Endothelial cell of umbilical vein (primary cell): ENCODE data around the gene SORCS2. TPM values are rescaled to one million over a fixed set of nuclear protein-coding genes. Genes with fewer than 3 reads are reported as not detected.

Experiments
- BruUV-seq: library from RNA; stranded (reverse); fragments of 400-500 nt; replicated peaks from 2 replicates; lab custom pipeline; 2021; lab: Mats Ljungman, UMichigan
- CTCF ChIA-PET: fragments of 300-600, 350-600 bp; sonication (Branson Sonifier 250); formaldehyde crosslinking; loops from one replicate; lab custom pipeline; 2021; ENCODE audit warnings: antibody characterized with exemption, inconsistent platforms; lab: Charles Lee
- POLR2A ChIA-PET: fragments of 300-600, 350-600 bp; sonication (Branson Sonifier 250); formaldehyde crosslinking; loops from one replicate; lab custom pipeline; 2021; ENCODE audit warnings: antibody characterized with exemption, inconsistent platforms; lab: Charles Lee
- DNase-seq: peaks from one replicate; pipeline ENCODE4 v3.0.0-alpha.2; 2011; ENCODE audit warnings: low read depth, low spot score
- FAIRE-seq: peaks from 2 replicates; lab custom pipeline; 2011; peaks lifted over from hg19 to GRCh38; lab: Jason Lieb, UNC
- H2AFZ ChIP-seq: 2 replicates; pipeline ENCODE4 v1.6.0; 2012; ENCODE audit warnings: low read depth, low read length, control low read depth, inconsistent platforms
- H3K27ac ChIP-seq: 2 replicates; pipeline ENCODE4 v1.5.1; 2011; ENCODE audit warnings: low read depth, mild to moderate bottlenecking, control low read depth, low read length, moderate library complexity; ENCODE audit not compliant: insufficient read depth
- H3K27me3 ChIP-seq, 2 experiments: 2 replicates each; pipeline versions ENCODE4 v1.6.0 to v1.6.1; 2011; ENCODE audit warnings: low read length in 2 of 2, mixed read lengths in 1 of 2; ENCODE audit not compliant: control insufficient read depth in 2 of 2, insufficient read depth in 2 of 2
- H3K36me3 ChIP-seq, 2 experiments: 2 replicates in 1 of 2; 3 replicates in 1 of 2; pipeline ENCODE4 v1.5.1; 2011; ENCODE audit warnings: low read length in 2 of 2, mild to moderate bottlenecking in 1 of 2, moderate library complexity in 1 of 2; ENCODE audit not compliant: control insufficient read depth in 2 of 2, insufficient read depth in 2 of 2; ENCODE audit errors: extremely low read depth in 1 of 2
- H3K4me1 ChIP-seq: 3 replicates; pipeline ENCODE4 v1.5.1; 2011; ENCODE audit warnings: mild to moderate bottlenecking, low read length; ENCODE audit not compliant: control insufficient read depth, insufficient read depth; ENCODE audit errors: extremely low read depth
- H3K4me2 ChIP-seq: 2 replicates; pipeline ENCODE4 v1.6.1; 2011; ENCODE audit warnings: low read length, control low read depth, mixed read lengths; ENCODE audit not compliant: insufficient read depth
- H3K4me3 ChIP-seq, 3 experiments: fragments of 200-600 bp in 1 of 3; sonication (generic), shearing (Covaris generic) in 1 of 3; replicated peaks in 1 of 3; 2 replicates each; pipeline ENCODE4 v1.5.1; 2011 to 2016; ENCODE audit warnings: control low read depth in 3 of 3, low read length in 3 of 3, mild to moderate bottlenecking in 2 of 3, inconsistent platforms in 1 of 3, low read depth in 1 of 3, moderate library complexity in 1 of 3; ENCODE audit not compliant: insufficient read depth in 1 of 3
- H3K79me2 ChIP-seq: 2 replicates; pipeline ENCODE4 v1.6.0; 2012; ENCODE audit warnings: low read length, inconsistent platforms; ENCODE audit not compliant: control insufficient read depth, insufficient read depth
- H3K9ac ChIP-seq: replicated peaks from 2 replicates; pipeline ENCODE3; 2011; ENCODE audit warnings: low read length, control low read depth; ENCODE audit not compliant: insufficient read depth; ENCODE audit errors: extremely low read depth
- H3K9me1 ChIP-seq: replicated peaks from 3 replicates; pipeline ENCODE4 v1.6.0; 2011; ENCODE audit warnings: mild to moderate bottlenecking, low read length; ENCODE audit not compliant: control insufficient read depth, insufficient read depth; ENCODE audit errors: extremely low read depth
- H3K9me3 ChIP-seq: replicated peaks from 2 replicates; pipeline ENCODE4 v1.5.1; 2012; ENCODE audit warnings: low read length, inconsistent platforms; ENCODE audit not compliant: control insufficient read depth, insufficient read depth
- H4K20me1 ChIP-seq: replicated peaks from 2 replicates; pipeline ENCODE3; 2011; ENCODE audit warnings: mild to moderate bottlenecking, low read length; ENCODE audit not compliant: control insufficient read depth, insufficient read depth; ENCODE audit errors: extremely low read depth
- CTCF ChIP-seq, 2 donors: IDR thresholded peaks; 1 replicate in 1 of 2; 2 replicates in 1 of 2; pipeline ENCODE4 v1.5.1; 2011; ENCODE audit warnings: low read length in 2 of 2, mild to moderate bottlenecking in 2 of 2, moderate library complexity in 2 of 2, control low read depth in 1 of 2, inconsistent platforms in 1 of 2, low read depth in 1 of 2; ENCODE audit not compliant: insufficient read depth in 1 of 2; ENCODE audit errors: extremely low read depth in 1 of 2
- EZH2 ChIP-seq: IDR thresholded peaks from 2 replicates; pipeline ENCODE4 v1.6.1; 2012; ENCODE audit warnings: borderline replicate concordance, low read depth, mild to moderate bottlenecking, moderate library complexity, low read length, inconsistent platforms; ENCODE audit not compliant: severe bottlenecking
- FOS ChIP-seq: IDR thresholded peaks from 2 replicates; pipeline ENCODE4 v1.6.1; 2011; ENCODE audit warnings: mild to moderate bottlenecking, low read length, moderate library complexity, borderline replicate concordance; ENCODE audit not compliant: insufficient read depth
- GATA2 ChIP-seq: IDR thresholded peaks from 2 replicates; pipeline ENCODE4 v1.7.0; 2011; ENCODE audit warnings: low read depth, mild to moderate bottlenecking, moderate library complexity, mixed read lengths, low read length; ENCODE audit not compliant: insufficient read length, insufficient read depth
- JUN ChIP-seq: IDR thresholded peaks from 2 replicates; pipeline ENCODE4 v1.6.1; 2011; ENCODE audit warnings: borderline replicate concordance, low read depth; ENCODE audit not compliant: insufficient read length, insufficient read depth
- MAX ChIP-seq: IDR thresholded peaks from 2 replicates; pipeline ENCODE4 v1.6.1; 2011; ENCODE audit not compliant: insufficient read depth, insufficient read length
- MYC ChIP-seq: IDR thresholded peaks from one replicate; pipeline ENCODE4 v1.6.1; 2011; ENCODE audit warnings: mild to moderate bottlenecking, low read depth, low read length
- POLR2A ChIP-seq: IDR thresholded peaks from 2 replicates; pipeline ENCODE4 v1.6.1; 2012; ENCODE audit warnings: low read depth, mild to moderate bottlenecking, control low read depth, low read length
- POLR2AphosphoS5 ChIP-seq: IDR thresholded peaks from 2 replicates; pipeline ENCODE4 v1.6.1; 2012; ENCODE audit warnings: low read depth, mild to moderate bottlenecking, control low read depth, low read length, moderate library complexity; ENCODE audit not compliant: insufficient read depth
- dilution Hi-C: fragments of 300-500 bp; cut with MboI; formaldehyde crosslinking; loops from one replicate; pipeline ENCODE4 v1.15.0; 2019; ENCODE audit warnings: low sequenced_read_pairs; ENCODE audit not compliant: extremely low pct_ligation_motif_present
- intact Hi-C: fragments of 100-400 bp; cut with micrococcal nuclease; formaldehyde crosslinking; loops from one replicate; pipeline ENCODE4 v1.10.0; 2022
- polyA plus RNA-seq, 4 experiments: library from polyadenylated mRNA; depleted of rRNA in 3 of 4; stranded (reverse) in 3 of 4; unstranded in 1 of 4; fragments of >200 nt; gene quantifications; 2 replicates each; pipeline versions ENCODE4 v1.2.1 to v1.2.3, GENCODE V29; 2011 to 2012; ENCODE audit warnings: missing spikeins in 1 of 4
- total RNA-seq: library from RNA; stranded (reverse); gene quantifications from 2 replicates; pipeline ENCODE4 v1.2.3, GENCODE V29; 2021

The SORCS2 gene
- total and polyA plus RNA-seq, 2 donors (not counting 3 experiments of a cell fraction or from before 2014, with no cell fraction given) = not detected

- H3K4me2 ChIP-seq = no peak overlapping the region
- DNase-seq (no peak), FAIRE-seq (no peak)
- H4K20me1 ChIP-seq = no peaks in the 10 kb centered on the region
- H3K4me1 ChIP-seq = peaks cover 6% of the 10 kb centered on the region
- H3K79me2 ChIP-seq = peaks cover 36% of the 10 kb centered on the region
- H3K36me3 ChIP-seq = peaks cover 49 to 67% of the 10 kb centered on the region in 2 experiments
- H3K9me3 ChIP-seq = no peaks in the 10 kb centered on the region
- H3K9me1 ChIP-seq = no peaks in the 10 kb centered on the region
- intact Hi-C loops (no loop called here), dilution Hi-C loops (no loop called here)
- no peak overlapping the region for H3K9ac ChIP-seq
- ChIA-PET CTCF (interaction anchor here (2.1 kb wide), 1 partner anchor 13 kb away, joined by 8 read pairs; no protein-coding TSS in a partner anchor), POLR2A (no interaction called here)
- no peak for TF ChIP-seq POLR2AphosphoS5
- no peak for TF ChIP-seq MYC
- no peak for TF ChIP-seq FOS
- no peak for TF ChIP-seq POLR2A
- TF ChIP-seq JUN = no peak
- no peak for TF ChIP-seq EZH2
- no peak for TF ChIP-seq MAX
- no peak for TF ChIP-seq CTCF (IDR thresholded peaks at IDR 0.05; ENCODE audit: extremely low read depth in 1 of 2, insufficient read depth in 1 of 2, low read depth in 1 of 2, low read length in 2 of 2)
- TF ChIP-seq GATA2 = no peak
- no peak overlapping the region for H3K4me3 ChIP-seq
- H3K27me3 ChIP-seq = no peaks in the 10 kb centered on the region
- no peak overlapping the region for H3K27ac ChIP-seq
- H2AFZ ChIP-seq = no peak overlapping the region
- BruUV-seq = no TSS peak
Measured at GRCh38 chr4:7775396-7775795, 583.1 kb downstream of the SORCS2 start.
